Measurements from ENCODE around the gene KRTAP4-7.
"Not testable (repeated sequence)": the region's sequence is repeated elsewhere in the genome, so short reads cannot be mapped to it uniquely, and the experiment has no call there.

KRTAP4-7 gene

DNA sequence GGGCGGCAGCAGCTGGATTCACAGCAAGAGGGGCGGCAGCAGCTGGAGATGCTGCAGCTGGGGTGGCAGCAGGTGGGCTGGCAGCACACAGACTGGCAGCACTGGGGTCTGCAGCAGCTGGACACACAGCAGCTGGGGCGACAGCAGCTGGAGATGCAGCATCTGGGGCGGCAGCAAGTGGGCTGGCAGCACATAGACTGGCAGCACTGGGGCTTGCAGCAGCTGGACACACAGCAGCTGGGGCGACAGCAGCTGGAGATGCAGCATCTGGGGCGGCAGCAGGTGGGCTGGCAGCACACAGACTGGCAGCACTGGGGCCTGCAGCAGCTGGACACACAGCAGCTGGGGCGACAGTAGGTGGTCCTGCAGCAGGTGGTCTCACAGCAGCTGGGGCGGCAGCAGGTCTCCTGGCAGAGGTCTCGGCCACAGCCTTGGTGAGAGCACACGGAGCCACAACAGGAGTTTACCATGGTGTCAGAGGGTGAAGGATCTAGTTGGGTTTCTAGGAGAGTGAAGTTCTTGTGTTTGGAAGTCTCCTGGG, 34.0 kb downstream of the KRTAP4-7 start, which contains the start of gene KRTAP4-11:
Gene KRTAP4-11, minus strand, starts transcription at position 528 of the 541 bp plus-strand sequence. Its CDS starts 58 bp downstream, at position 470.
- H3K27ac Mint-ChIP-seq, H3K4me3 Mint-ChIP-seq, DNase-seq, H3K36me3 Mint-ChIP-seq, H3K9me3 Mint-ChIP-seq, CTCF ChIA-PET: not testable (repeated sequence)
- peaks cover 20% of the 10 kb centered on the region for H3K27me3 Mint-ChIP-seq
- H3K4me1 Mint-ChIP-seq = peaks cover 11% of the 10 kb centered on the region

DNA sequence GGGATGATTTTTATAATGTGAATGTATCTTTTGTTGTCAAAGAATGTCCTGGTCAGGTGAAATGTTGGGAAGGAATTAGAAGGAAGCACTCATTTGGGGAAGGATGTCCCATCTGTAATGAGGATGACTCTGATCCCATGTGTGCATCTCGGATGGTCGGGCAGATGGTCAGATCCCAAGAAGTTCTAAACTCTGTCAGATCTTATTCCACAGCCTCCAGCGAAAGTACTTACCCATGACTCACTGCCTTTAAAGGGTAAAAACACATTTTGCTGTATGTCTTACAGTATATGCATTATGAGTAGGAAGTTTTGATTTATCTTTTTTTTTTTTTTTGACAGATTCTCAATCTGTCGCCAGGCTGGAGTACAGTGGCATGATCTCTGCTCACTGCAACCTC, 34.8 kb downstream of the KRTAP4-7 start:
- peaks cover 4% of the 10 kb centered on the region for H3K36me3 Mint-ChIP-seq
- no peak overlapping the region for H3K4me3 Mint-ChIP-seq
- no peak for DNase-seq
- CTCF ChIA-PET = no interaction called here
- peaks cover 20% of the 10 kb centered on the region for H3K27me3 Mint-ChIP-seq
- peaks cover 5% of the 10 kb centered on the region for H3K9me3 Mint-ChIP-seq
- H3K4me1 Mint-ChIP-seq = peaks cover 16% of the 10 kb centered on the region
- no peak overlapping the region for H3K27ac Mint-ChIP-seq

DNA sequence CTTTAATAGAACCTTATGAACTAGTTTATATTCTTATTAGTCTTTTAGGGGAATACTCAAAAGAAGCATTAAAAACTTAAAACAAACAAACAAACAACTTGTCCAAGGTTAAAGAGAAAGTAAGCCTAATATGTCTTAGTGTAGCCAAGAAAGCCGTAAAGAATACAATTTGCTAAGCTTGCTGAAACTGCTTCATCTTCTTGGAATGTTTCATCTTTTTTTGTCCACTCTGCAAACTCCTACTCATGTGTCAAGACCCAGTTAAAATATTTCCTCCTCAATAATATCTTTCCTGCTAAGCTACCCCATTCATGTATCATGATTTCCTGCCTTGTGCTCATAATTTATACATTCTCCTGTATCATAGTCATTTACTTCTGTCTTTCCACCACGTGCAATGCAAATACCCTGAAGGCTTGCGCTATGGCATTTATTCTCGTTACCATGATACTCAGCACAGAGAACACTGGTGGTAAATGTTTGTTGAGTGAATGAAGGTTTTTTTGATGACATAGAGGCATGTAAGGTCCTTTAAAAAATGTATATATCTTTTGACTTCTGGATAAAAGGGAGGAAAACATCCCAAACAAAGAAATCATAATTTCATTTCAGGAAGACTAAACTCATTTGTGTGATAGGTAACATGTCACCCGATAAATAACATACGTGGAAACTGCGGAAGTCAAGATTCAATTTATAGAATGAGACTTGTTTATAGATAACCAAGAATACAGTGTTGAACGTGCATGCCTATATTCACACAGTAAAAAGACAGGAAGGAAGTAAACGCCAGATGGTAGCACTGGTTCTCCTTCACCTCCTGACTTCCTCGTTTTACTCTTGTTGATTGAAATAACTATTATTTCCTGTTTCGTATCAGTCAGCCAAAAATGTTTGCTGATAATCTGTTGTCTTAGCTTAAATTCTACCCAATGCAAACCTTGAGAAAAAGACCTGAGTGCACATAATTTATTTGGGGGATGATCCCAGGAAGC, 36.0 kb downstream of the KRTAP4-7 start:
- CTCF ChIA-PET = interaction anchor here (0.6 kb wide), 1 partner anchor 201 kb away, joined by 3 read pairs; no protein-coding TSS in a partner anchor
- not testable (repeated sequence) for H3K9me3 Mint-ChIP-seq, H3K36me3 Mint-ChIP-seq, H3K4me3 Mint-ChIP-seq, DNase-seq
- H3K4me1 Mint-ChIP-seq = peaks cover 22% of the 10 kb centered on the region
- peak overlapping the region; percentile 73 for H3K27ac Mint-ChIP-seq
- peaks cover 12% of the 10 kb centered on the region for H3K27me3 Mint-ChIP-seq

DNA sequence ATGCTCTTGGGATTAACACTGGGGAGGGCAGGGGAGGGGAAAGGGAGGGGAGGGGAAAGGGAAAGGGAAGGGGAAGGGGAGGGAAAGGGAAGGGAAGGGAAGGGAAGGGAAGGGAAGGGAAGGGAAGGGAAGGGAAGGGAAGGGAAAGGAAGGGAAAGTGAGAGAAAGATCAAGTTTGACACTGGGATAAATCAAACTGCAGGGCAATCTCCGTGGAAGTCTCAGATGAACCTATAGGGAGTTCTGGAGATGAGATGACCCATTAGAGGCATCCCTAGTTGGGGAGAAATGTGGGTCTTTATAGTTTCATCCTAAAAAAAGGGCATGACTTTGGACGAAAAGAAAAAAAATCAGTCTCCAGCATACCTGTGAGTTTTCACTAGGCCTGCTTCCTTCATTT, 37.8 kb downstream of the KRTAP4-7 start:
- Mint-ChIP-seq H3K4me1 (peaks cover 33% of the 10 kb centered on the region), H3K27me3 (peaks cover 15% of the 10 kb centered on the region), H3K4me3 (no peak overlapping the region), H3K27ac (no peak overlapping the region), H3K36me3 (peaks cover 4% of the 10 kb centered on the region), H3K9me3 (peaks cover 5% of the 10 kb centered on the region)
- DNase-seq = no peak
- CTCF ChIA-PET = no interaction called here

DNA sequence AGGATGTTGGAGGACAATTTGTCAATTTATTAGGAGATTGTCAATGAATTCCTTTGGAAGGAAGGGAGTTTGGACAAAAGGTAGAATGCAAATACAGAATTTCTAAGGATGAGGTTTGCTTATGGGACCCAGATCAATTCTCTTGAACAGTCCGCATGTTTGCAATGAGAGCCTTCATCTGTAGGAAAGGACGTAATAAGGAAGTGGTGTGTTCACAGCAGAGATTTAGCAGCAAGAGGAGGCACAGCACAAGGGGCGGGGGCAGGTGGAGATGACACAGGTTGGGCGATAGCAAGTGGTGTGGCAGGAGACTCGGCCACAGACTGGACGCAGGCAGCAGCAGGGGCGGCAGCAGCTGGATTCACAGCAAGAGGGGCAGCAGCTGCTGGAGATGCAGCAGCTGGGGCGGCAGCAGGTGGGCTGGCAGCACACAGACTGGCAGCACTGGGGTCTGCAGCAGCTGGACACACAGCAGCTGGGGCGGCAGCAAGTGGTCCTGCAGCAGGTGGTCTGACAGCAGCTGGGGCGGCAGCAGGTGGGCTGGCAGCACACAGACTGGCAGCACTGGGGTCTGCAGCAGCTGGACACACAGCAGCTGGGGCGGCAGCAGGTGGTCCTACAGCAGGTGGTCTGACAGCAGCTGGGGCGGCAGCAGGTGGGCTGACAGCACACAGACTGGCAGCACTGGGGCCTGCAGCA, 39.5 kb downstream of the KRTAP4-7 start:
- H3K4me3 Mint-ChIP-seq, DNase-seq: not testable (repeated sequence)

DNA sequence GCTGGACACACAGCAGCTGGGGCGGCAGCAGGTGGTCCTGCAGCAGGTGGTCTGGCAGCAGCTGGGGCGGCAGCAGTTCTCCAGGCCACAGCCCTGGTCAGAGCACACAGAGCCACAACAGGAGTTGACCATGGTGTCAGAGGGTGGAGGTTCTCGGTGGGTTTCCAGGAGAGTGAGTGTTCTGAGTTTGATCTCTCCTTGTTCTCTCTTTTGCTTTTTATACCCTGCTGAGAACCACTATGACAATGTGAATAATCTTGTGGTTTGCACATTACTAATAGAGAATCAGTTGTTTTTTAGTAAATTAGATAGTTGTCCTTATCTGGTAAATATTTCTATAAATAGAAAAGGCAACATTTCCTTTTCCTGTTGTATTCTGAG, 40.0 kb downstream of the KRTAP4-7 start, which contains the start of gene KRTAP4-12:
Gene KRTAP4-12, minus strand, starts transcription at position 192 of the 381 bp plus-strand sequence. Its CDS starts 60 bp downstream, at position 132.
- H3K4me3 Mint-ChIP-seq, H3K36me3 Mint-ChIP-seq, H3K27me3 Mint-ChIP-seq, DNase-seq, H3K27ac Mint-ChIP-seq, CTCF ChIA-PET, H3K9me3 Mint-ChIP-seq: not testable (repeated sequence)
- peaks cover 33% of the 10 kb centered on the region for H3K4me1 Mint-ChIP-seq

More for the DNA sequence above, 39.5 kb downstream of the KRTAP4-7 start:
- CTCF ChIA-PET, H3K9me3 Mint-ChIP-seq, H3K27me3 Mint-ChIP-seq, H3K27ac Mint-ChIP-seq, H3K36me3 Mint-ChIP-seq: not testable (repeated sequence)
- H3K4me1 Mint-ChIP-seq = peaks cover 33% of the 10 kb centered on the region

DNA sequence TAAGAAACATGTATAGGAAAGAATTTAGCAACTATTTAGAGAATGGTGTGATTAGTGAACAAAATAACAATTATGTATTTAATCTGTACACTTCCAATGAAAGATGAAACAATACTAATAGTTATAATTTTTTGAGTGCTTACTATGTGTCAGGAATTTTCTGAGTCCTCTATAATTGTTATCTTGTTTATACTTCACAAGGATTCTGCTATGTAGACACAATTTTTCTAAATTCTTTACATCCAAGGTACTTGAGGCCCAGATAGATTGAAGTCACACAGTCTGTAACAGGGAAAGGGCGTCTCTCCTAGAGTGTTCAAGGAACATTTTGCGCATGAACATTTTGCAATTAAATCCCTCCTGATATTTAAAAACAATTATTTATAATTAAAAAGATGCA, 41.1 kb downstream of the KRTAP4-7 start:
- no peak overlapping the region for H3K4me3 Mint-ChIP-seq
- no peak for DNase-seq
- peaks cover 3% of the 10 kb centered on the region for H3K27me3 Mint-ChIP-seq
- peaks cover 3% of the 10 kb centered on the region for H3K9me3 Mint-ChIP-seq
- H3K4me1 Mint-ChIP-seq = peaks cover 30% of the 10 kb centered on the region
- no peak overlapping the region for H3K27ac Mint-ChIP-seq
- CTCF ChIA-PET = no interaction called here
- peaks cover 4% of the 10 kb centered on the region for H3K36me3 Mint-ChIP-seq

DNA sequence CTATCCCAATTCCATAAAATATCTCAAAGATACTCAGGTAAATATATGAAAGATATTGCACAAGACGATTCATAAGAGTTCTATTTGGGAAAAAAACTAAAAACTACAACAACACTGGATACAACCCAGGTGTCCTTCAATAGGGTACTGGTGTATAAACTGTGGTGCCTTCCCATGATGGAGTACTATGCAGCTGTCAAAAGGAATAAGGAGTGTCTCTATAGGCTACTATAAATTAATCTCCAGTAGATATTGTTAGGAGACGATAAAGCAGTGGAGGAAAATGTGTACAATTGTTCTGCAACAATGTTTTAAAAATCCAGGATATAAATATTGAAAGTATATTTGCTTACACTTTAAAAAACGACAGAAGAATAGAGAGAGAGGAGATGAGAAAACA, 42.5 kb downstream of the KRTAP4-7 start:
- Mint-ChIP-seq H3K27me3 (peaks cover 3% of the 10 kb centered on the region), H3K9me3 (no peaks in the 10 kb centered on the region), H3K36me3 (no peaks in the 10 kb centered on the region), H3K4me1 (peaks cover 22% of the 10 kb centered on the region), H3K4me3 (no peak overlapping the region), H3K27ac (no peak overlapping the region)
- CTCF ChIA-PET = no interaction called here
- DNase-seq = no peak

DNA sequence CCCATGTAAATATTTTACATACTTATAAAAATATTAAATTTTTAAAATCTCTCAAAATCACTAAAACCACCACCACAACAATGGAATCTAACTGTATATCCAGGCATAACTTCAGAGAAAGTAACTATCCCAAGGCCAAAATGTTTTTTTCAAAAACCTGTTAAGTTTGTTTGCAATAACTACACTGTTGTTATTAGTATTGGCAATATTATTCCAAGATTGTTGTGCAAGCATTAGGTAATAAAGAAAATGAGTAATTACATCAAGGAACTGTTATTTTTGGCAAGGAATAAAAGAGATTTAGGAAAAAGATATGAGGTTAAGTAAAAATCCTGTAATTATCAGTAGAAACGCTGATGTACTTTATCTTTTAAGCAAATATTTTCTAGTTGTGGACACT, 43.4 kb downstream of the KRTAP4-7 start:
- CTCF ChIA-PET = no interaction called here
- H3K9me3 Mint-ChIP-seq = no peaks in the 10 kb centered on the region
- no peak overlapping the region for H3K4me3 Mint-ChIP-seq
- peaks cover 3% of the 10 kb centered on the region for H3K27me3 Mint-ChIP-seq
- H3K4me1 Mint-ChIP-seq = peaks cover 22% of the 10 kb centered on the region
- no peaks in the 10 kb centered on the region for H3K36me3 Mint-ChIP-seq
- no peak overlapping the region for H3K27ac Mint-ChIP-seq
- DNase-seq = no peak

DNA sequence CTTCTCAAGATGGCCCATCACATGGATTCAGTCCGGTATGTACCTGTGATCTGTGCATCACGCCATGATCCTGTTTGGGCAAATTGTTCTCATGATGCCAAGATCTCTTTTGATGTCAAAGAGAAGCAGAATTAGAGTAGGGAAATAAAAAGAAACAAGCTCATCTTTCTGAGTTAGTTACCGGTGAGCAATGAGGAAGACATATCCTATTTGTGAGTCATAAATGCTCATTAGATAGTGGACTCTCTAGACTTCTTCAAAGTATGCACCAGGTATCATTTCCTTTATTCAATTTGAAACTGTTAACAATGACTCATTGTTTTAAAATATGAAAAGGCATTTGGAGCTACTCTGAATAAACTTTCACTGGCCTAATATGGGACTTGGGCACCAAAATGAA, 48.0 kb downstream of the KRTAP4-7 start:
- H3K36me3 Mint-ChIP-seq = no peaks in the 10 kb centered on the region
- no peaks in the 10 kb centered on the region for H3K27me3 Mint-ChIP-seq
- H3K4me1 Mint-ChIP-seq = no peaks in the 10 kb centered on the region
- H3K9me3 Mint-ChIP-seq = no peaks in the 10 kb centered on the region
- H3K27ac Mint-ChIP-seq = no peak overlapping the region
- no peak for DNase-seq
- H3K4me3 Mint-ChIP-seq = no peak overlapping the region
- CTCF ChIA-PET = no interaction called here

DNA sequence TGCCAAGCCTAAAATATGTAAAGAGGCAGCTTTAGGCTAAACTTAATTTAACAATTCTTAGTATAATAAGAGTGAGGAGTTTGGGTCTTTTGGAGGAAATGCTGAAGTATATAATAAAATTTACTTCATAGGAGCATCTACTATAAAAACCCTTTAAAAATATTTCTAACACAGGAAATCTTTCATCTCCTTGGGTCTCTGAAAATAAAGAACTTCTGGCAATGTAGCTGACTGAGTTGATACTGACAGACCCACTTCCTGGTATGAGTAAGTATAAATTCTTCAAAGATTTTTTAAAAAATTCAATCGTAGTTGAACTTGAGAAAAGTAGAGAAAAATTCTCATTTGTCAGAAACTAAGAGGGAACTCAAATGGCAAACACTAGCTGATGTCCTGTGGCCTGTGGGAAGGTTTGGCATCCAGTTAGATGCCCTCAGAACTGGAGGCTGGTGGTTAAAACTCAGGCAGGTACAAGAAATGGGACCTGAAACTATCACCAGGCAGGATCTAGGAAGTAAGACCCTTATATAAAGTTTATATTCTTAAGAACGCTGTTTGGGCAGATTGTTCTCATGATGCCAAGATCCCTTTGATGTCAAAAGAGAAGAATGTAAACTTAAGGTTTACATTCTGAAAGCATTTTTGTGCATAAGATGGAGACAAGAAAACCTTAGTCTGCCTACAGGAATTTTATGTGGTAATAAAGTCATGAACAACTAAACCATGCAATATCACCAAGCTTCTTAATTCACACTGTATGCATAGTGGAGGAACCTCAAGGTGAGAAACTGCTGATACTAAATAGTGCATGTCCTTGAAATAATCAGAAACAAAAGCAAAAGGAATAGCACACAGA, 50.2 kb downstream of the KRTAP4-7 start:
- Mint-ChIP-seq H3K4me3 (no peak overlapping the region), H3K27ac (no peak overlapping the region), H3K27me3 (no peaks in the 10 kb centered on the region), H3K36me3 (no peaks in the 10 kb centered on the region), H3K9me3 (peaks cover 2% of the 10 kb centered on the region), H3K4me1 (no peaks in the 10 kb centered on the region)
- CTCF ChIA-PET = no interaction called here
- DNase-seq = no peak
